ENCODE measurements around the gene TGIF1.
"Not testable (repeated sequence)": the region's sequence is repeated elsewhere in the genome, so short reads cannot be mapped to it uniquely, and the experiment has no call there.

TGIF1 gene

DNA sequence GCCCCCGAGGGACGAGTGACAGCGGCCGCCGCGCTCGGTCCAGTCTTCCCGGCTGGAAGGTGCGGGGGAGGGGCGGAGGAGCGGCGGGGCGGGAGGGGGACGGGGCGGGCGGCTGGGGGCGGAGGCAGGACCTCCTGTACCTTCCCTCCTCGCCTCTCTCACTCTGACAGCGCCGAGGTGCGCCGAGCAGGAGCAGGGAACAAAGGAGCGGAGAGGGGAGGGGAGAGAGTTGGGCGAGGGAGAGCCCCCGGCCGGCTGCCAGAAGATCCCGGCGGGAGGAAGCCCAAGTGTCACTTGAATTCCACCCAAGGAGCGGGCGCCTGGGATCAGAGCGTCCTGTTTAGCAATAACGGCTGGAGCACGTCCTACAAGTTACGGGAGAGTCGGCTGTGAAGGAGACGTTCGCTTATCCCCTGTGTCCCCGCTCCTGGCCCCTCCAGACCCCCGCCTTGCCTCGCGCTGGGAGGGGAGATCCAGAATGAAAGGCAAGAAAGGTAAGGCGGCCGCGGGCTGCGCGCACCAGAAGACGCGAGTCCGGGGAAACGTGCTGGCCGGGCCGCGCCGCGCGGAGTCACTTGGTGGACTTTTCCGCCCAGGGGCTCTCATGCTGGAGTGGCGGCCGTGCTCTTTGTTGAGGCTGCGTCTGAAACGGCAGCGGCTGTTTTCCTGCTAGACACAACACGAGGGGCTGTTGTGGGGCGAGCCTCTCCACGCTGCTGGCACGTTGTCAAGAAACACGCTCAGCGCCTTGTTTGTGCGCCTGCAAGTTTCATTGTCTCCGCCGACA is at the start of gene TGIF1:
Gene TGIF1 (plus strand): TSS at position 161 of the 787 bp plus-strand sequence. CDS start 318 bp downstream, at position 479.
- peak; percentile 68 for DNase-seq

DNA sequence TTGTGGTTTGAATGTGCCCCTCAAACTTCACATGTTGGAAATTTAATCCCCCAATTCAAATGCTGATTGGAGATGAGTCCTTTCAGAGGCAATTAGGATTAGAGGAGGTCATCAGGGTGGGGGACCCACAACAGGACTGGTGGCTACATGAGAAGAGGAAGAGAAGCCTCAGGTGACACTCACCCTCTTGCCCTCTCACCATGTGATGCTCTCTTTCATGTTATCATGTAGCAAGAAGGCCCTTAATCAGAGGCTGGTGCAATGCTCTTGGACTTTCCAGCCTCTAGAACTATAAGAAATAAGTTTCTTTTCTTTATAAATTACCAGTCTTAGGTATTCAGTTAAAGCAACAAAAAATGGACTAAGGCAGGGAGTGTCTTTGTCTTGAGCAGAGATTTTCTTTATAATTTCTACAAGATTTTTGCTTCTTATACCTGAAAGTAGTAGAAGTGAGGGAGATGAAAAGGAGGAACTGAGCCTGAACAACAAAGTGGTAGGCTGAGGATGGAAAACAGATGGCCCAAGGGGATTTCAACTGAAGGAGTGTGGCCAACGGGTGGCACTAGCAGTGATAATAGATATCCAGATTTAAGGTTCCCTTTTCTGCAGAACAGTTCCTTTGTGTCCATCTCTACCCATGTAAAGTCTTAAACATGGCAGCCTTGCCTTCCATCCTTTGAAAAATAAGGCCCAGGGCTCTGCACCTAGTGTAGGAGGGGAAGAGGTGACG is 49.2 kb upstream of the TGIF1 start:
- no peak for DNase-seq

DNA sequence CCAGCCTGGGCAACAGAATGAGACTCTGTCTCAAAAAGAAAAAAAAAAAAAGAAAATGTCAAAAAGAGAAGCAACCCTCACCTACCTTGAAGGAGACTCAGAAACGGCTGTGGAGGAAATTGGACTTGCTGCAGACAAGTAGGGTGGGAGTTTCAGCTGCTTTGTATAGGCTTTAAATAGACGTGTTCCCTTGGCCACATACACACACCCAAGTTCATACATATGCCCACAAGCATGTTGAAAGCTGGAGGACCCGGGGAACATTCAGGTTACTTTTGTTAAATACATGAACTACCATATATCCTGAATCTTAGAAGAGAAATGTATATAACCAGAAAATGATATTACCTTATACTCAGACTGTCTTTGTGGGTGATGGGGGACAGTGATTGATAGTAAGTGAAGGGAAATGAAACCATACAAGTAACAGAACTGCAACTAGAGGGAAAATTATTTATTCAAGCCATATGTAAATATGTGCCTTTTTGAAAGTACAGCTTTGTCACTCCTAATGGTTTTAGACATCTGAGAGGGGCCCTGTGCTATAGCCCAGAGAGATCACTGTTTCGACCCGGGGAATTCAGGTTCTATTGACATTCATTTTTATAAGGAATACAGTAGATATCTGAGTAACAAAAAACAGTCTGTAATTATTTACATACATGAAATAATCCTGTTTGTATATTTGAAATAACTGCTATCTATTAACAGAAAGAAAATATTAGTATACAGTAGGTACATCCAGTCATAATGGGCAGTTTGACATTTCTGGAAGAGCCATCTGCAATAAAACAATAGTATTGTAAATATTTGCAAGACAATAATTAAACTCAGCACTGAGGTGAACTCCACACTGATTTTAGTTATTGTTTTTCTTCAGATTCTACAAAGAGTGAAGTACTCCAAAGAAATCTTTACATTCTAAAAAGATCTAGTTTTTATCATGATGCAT is 48.0 kb upstream of the TGIF1 start:
- DNase-seq = no peak

DNA sequence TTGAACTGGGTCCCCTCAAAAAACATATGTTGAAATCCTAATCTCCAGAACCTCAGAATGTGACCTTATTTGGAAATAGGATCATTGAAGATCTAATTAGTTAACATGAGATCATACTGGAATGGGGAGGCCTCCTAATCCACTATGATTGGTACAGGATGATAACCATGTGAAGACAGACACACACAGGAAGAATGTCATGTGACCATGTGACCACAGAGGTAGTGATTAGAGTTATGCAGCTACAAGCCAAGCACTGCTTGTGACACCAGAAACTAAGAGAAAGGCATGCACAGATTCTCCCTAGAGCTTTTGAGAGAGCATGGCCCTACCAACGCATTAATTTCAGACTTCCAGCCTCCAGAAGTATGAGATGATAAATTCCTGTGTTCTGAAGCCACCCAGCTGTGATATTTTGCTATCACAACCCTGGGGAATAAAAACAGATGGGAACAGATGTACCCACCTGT is 47.0 kb upstream of the TGIF1 start:
- no peak for DNase-seq

DNA sequence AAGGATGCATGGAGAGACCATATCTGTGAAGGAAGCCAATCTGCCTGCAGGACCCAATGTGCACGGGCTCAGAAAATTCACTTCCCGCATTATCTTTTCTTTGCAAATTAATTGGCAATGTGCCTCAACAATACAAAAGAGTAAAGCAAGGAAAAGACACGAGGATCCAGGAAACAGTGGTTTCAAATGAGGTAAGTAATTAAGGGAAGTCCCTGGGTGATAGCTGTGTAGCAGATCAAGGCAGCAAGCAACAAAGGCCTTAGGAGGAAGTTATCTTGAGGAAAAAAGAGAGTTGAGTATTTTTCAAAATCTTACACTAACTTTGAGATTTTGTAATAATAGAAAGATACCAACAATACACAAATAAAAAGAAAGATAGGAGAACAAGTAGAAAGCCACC is 44.3 kb upstream of the TGIF1 start:
- no peak for DNase-seq

DNA sequence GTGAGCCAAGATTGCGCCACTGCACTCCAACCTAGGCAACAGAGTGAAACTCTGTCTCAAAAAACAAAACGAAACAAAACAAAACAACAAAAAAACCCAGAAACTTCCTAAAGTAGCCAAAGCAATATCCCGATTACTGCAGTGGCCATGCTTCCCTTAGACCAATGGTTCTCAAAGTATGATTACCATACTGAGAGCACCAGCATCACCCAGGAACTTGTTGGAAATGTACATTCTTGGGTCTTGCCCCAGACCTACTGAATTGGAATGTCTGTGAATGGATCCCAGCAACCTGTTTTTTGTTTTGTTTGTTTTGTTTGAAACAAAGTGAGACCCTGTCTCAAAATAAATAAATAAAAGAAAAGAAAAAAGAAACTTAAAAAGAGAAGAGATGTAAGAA is 41.9 kb upstream of the TGIF1 start:
- no peak for DNase-seq

DNA sequence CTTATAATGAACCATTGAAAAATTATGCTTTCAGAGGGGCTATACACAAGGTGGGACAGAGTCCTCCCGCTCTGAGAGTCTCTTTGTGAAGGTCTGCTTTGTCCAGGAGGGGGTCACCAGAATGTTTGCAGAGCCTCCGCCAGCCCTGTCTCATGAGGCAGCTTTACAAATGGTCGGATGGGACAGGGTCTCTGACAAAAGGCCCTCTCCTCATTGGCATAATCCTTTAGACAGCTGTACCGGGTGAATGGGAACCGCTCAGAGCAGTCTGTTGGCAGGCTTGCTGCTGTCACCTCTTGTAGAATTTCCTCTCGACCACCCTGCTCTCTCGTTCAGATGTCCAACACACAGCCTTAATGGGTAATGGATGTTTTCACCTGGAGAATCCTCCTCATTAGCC is 40.2 kb upstream of the TGIF1 start:
- DNase-seq = no peak

DNA sequence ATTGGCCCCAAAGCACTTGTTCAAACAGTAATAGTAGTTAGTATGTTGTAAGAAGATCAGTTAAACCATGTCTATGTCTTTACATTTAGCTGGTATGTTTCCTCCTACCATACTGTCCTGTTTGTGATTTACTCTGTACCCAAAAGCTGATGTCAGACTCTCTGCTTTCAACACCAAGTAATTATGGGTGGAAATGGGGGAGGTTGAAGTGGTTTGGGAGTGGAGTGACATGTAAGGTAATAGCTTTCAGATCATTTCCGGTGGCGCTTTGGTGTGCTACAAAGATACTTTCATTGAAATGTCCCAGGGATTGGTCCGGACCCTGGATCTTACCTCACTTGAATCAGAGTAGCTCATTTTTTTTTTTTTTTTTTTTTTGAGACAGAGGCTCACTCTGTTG is 39.7 kb upstream of the TGIF1 start:
- DNase-seq = no peak

DNA sequence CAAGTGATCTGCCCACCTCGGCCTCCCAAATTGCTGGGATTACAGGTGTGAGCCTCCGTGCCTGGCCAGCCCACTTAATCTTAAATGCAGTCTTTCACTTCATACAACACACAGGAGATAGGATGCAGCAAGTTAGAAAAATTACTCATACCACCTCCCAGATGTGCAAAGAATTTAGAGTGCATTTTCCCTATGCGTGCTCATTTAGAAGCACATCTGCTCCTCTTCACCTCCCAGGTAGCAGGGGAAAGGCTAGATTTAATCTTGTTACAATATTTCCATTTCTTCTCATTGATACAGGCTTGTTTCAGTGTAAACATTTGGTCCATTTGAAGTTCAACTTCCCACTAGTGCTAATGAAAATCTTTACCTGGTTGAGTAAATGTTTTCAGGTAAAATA is 39.1 kb upstream of the TGIF1 start:
- DNase-seq = not testable (repeated sequence)

DNA sequence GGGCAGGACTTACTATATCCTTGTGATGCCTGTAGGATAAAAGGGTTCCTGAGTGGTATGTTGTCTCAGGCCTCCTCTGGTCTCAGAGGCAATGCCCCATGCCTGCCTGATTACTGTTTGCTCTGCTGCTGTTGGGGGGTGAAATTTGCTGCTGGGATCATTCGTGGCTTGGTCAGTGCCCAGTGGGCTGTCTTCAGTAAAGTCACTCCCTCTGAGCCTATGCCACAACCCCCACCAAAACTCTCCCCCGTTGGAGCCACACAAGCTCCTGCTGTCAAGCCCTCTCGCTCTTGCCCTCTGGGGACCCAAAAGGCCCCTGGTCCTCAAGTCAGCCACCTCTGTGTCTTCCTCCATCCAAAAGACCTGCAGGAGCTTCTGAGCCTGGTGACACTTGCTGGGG is 38.6 kb upstream of the TGIF1 start:
- no peak for DNase-seq

DNA sequence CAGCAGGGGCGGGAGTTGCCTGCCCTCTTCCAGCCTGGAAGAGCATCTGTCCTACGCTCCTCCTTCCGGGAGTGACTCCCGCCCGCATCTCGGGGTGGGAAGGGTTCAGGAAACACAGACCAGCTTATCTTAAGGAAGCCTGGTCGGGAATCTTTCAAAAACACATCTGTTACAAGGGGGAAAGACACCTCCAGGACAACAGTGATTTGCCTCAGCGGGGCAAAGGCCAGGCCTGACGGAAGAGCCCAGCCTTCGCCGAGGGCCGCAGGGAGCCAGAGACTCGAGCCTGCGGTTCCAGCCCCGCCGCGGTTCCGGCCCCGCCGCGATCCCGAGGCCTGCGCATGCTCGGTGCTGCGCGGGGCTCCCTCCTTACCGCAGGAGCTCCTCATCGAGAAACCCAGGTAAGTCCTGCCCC is 38.1 kb upstream of the TGIF1 start:
- DNase-seq = no peak

DNA sequence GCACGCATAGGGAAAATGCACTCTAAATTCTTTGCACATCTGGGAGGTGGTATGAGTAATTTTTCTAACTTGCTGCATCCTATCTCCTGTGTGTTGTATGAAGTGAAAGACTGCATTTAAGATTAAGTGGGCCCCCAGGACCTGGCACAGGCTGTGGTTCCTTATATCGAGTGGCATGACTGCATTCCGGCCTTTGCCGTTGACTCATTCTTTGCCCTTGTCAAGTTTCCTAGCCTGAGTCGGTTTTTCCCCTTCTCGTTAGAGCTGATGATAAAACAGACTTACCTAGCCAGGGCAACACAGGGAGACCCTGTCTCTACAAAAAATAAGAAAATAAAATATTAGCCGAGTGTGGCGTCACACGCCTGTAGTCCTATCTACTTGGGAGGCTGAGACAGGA is 37.4 kb upstream of the TGIF1 start:
- not testable (repeated sequence) for DNase-seq

DNA sequence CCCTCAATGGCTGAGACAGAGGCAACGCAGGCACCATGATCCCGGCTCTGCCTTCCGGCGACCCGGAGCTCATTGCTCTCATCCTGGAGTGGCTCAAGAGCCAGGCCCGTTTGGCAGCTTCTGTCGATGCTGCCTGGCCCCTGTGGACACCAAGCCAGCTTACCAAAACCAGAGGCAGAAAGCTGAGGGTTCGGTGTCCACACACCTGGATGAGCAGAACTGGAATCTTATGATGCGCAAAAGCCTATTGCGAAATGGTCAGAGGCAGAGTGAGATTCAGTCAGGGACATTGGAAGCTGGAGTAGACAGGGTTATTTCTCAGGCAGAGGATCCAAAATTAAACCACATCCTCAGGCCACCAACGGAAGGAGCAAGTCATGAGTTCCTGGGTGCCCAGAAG is 34.9 kb upstream of the TGIF1 start:
- no peak for DNase-seq

DNA sequence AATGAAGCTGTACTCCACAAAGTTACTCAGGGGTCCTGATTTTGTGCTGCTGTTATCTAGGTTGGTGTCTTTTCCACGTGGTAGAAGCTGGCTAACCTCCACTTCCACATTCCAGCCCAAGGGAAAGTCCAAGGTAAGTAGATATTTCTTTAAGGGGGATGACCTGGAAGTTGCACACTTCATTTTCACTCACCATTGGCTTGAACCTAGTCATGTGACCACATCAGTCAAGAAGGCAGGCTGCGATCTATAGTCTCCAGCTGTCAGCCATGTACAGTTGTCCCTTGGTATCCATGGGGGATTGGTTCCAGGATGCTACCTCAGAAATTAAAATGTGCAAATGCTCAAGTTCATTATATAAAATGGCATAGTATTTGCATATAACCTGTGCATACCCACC is 31.9 kb upstream of the TGIF1 start:
- no peak for DNase-seq

DNA sequence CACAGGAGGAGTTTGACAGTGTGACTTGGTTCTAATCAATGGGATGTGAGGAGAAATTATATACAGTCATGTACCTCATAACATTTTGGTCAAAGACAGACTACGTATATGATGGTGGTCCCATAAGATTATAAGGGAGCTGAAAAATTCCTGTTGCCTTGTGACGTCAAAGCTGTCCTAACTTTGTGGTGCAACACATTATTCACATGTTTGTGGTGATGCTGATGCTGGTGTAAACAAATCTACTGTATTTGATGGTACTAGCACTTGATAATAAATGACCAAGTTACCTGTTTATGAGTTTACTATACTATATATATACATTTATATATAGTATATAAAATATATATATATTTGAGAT is 29.1 kb upstream of the TGIF1 start:
- no peak for DNase-seq

DNA sequence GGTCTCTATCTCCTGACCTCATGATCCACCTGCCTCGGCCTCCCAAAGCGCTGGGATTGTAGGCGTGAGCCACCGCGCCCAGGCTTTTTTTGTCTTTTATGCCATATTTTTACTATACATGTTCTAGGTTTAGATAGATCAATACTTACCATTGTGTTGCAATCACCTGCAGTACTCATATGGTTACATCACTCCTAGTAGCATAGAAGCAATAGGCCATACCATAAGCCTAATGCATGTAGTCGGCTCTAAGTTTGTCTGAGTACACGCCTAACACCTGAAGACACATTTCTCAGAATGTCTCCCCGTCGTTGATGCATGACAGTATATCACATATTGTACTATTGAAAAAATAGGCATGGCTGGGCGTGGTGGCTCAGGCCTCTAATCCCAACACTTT is 27.1 kb upstream of the TGIF1 start:
- DNase-seq = no peak

DNA sequence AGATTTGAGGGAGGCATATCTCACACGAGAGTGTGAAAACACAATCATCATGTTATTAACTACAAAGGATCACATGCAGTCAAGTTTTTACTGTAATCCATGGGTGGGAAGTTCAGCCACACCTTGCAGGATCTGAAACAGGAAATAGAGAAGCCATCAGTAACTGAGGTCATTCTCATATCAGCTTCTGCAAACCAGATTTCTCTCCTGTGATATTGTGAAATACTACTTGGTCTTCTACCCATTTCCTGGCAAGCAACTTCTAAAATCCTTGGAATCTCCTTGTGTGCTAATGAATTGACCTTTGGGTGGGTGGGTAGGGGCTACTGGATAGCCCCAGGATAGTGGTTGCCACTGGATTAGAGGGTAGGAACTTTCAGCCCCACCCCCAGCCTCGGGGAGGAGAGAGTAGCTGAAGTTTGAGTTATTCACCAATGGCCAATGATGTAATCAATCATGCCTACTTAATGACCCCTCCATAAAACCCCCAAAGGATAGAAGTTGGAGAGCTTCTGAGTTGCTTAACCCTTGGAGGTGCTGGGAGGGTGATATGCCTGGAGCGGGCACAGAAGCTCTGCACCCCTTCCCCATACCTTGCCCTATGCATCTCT is 25.6 kb upstream of the TGIF1 start:
- DNase-seq = no peak

DNA sequence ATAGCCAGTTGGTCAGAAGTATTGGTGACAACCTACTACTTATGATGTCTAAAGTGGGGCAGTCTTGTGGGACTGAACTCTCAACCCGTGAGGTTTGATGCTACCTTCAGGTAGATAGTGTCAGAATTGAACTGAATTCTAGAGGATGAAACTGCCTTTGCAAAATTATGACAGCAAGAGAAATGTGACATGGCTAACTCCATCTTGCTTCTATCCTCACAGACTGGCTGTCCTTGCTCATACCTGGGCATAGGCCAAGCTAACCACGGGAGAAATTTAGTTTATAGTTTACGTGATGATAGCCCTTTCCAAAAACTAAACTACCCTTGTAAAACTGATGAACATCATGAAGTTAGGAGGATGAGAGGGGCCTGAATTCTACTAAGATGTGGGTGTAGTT is 24.9 kb upstream of the TGIF1 start:
- no peak for DNase-seq

DNA sequence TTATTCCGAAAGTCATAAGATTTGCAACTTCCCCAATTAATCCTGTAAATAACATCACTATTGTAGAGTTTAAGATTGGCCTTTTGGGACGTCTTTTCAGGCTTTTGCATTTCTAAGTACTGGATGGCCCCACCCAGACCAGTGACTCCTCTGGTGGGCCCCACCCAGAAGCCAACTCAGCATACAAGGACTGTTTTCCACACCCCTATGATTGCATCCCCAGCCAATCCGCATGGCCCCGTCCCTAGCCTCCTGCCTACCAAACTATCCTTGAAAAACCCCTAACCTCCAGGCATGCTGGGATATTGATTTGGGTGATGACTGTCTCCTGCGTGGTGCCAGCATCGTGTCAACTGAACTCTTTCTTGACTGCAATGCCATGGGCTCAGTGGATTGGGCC is 24.5 kb upstream of the TGIF1 start:
- DNase-seq = no peak

DNA sequence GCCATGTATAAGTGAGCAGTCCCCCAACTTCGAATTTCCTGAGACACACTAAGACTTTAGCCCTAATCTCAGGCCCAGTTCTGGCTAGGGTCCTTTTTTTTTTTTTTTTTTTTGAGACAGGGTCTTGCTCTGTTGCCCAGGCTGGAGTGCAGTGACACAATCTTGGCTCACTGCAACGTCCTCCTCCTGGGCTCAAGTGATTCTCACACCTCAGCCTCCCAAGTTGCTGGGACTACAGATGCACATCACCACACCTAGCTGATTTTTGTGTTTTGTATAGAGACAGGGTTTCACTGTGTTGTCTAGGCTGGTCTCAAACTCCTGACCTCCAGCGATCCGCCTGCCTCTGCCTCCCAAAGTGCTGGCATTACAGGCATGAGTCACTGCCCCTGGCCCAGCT is 23.9 kb upstream of the TGIF1 start:
- DNase-seq = no peak

DNA sequence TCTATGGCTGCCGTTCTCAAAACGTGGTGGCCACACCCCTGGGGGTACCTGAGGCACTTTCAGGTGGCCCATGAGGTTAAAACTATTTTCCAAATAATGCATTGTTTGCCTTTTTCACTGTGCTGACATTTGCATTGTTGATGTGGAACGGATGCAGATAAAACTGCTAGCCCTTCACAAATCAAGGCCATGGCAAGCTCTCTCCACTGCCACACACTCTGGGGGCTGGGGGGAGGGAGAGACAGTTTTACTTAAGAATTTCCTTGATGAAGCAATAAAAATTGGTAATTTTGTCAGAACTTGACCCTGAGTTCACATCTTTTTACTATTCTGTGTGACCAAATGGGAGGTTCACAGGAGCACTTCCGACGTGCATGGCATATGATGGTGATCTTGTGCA is 22.0 kb upstream of the TGIF1 start:
- DNase-seq = no peak

DNA sequence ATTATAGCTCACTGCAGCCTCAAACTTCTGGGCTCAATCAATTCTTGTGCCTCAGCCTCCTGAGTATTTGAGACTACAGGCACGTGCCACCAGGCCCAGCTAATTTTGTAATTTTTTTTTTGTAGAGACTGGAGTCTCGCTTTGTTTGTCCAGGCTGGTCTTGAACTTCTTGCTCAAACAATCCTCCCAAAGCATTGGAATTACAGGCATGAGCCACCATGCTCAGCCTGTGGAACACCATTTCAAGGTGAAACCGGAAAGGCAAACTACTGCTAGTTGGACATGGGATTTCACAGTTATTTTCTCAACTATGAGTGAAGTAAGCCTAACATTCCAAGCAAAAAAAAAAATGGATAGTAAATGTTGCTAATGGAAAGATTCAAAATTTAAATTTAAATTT is 20.9 kb upstream of the TGIF1 start:
- no peak for DNase-seq

DNA sequence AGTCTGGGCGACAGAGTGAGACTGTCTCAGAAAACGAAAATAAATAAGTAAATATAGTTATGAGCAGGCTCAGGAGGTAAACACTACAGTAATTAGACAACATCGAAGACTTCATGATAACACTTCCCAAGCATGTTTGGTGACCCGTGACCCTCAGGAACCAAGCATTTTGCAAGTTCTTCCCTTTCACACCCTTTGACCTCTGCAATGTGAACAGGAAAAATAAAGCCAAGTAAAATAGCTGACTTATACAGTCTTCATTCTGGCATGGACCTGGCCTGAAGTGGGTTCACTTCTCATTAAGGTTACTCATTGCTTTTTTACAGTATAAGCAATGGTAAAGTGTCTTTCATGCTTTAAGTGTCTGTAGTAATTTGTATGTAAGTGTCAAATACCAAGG is 15.3 kb upstream of the TGIF1 start:
- no peak for DNase-seq

Data from midbrain (tissue), 1 donor.